WTC11 (cell line): ENCODE measurements around the gene GRM4. TPM values are rescaled to one million over a fixed set of nuclear protein-coding genes. Genes with fewer than 3 reads are reported as not detected.

ENCODE experiments used
- ATAC-seq: fragments of 200-7000 bp; cut with Tn5 transposase; 2 replicates; pipeline ENCODE4 v1.10.0; 2021; ENCODE audit warnings: mild to moderate bottlenecking, moderate library complexity
- CTCF ChIA-PET: fragments of 300-600 bp; sonication (Branson Sonifier 250); formaldehyde crosslinking; loops from one replicate; lab custom pipeline; 2021; ENCODE audit warnings: antibody characterized with exemption; lab: Charles Lee
- POLR2A ChIA-PET: fragments of 350-600 bp; sonication (Branson Sonifier 250); formaldehyde crosslinking; loops from one replicate; lab custom pipeline; 2021; ENCODE audit warnings: antibody characterized with exemption; lab: Charles Lee
- DNase-seq: peaks from one replicate; pipeline ENCODE4 v3.0.0; 2021; ENCODE audit warnings: low spot score
- H3K27ac Mint-ChIP-seq: 2 replicates; pipeline ENCODE4 v1.8.0; 2021; ENCODE audit warnings: mixed read lengths
- H3K27me3 Mint-ChIP-seq: 2 replicates; pipeline ENCODE4 v1.8.0; 2021; ENCODE audit warnings: low read depth, mild to moderate bottlenecking, moderate library complexity, mixed read lengths
- H3K36me3 Mint-ChIP-seq: 2 replicates; pipeline ENCODE4 v1.8.0; 2021; ENCODE audit warnings: mixed read lengths
- H3K4me1 Mint-ChIP-seq: 2 replicates; pipeline ENCODE4 v1.8.0; 2022; ENCODE audit warnings: mixed read lengths
- H3K4me3 Mint-ChIP-seq: 2 replicates; pipeline ENCODE4 v1.8.0; 2021; ENCODE audit warnings: mild to moderate bottlenecking, moderate library complexity, mixed read lengths
- H3K9me3 Mint-ChIP-seq: 2 replicates; pipeline ENCODE4 v1.8.0; 2021; ENCODE audit warnings: mixed read lengths
- CREB1 ChIP-seq: sonication (generic); formaldehyde crosslinking; IDR thresholded peaks from 2 replicates; pipeline ENCODE4 v1.8.0; 2023; ENCODE audit warnings: mild to moderate bottlenecking, missing genetic modification reagents
- CTCF ChIP-seq: fragments of 200-600 bp; IDR thresholded peaks from 2 replicates; pipeline ENCODE4 v1.8.0; 2022; ENCODE audit warnings: antibody characterized with exemption
- ESRRA ChIP-seq: sonication (generic); formaldehyde crosslinking; IDR thresholded peaks from 2 replicates; pipeline ENCODE4 v1.8.1; 2022; ENCODE audit warnings: mild to moderate bottlenecking, missing genetic modification reagents, borderline replicate concordance
- FOXJ3 ChIP-seq: sonication (generic); formaldehyde crosslinking; IDR thresholded peaks from 2 replicates; pipeline ENCODE4 v1.9.0; 2021; ENCODE audit warnings: missing genetic modification reagents, mild to moderate bottlenecking, borderline replicate concordance
- GRHL2 ChIP-seq: fragments of 250-450 bp; sonication (Bioruptor Pico); IDR thresholded peaks from 2 replicates; pipeline ENCODE4 v1.8.0; 2022; ENCODE audit warnings: mild to moderate bottlenecking, moderate library complexity; ENCODE audit not compliant: insufficient replicate concordance, severe bottlenecking
- HMGA2 ChIP-seq: fragments of 250-450 bp; sonication (Bioruptor Pico); IDR thresholded peaks from 2 replicates; pipeline ENCODE4 v1.4.0; 2021; ENCODE audit warnings: mild to moderate bottlenecking, moderate library complexity
- IRF2 ChIP-seq: sonication (generic); formaldehyde crosslinking; IDR thresholded peaks from 2 replicates; pipeline ENCODE4 v1.8.0; 2022; ENCODE audit warnings: low read depth, missing genetic modification reagents, borderline replicate concordance
- JAZF1 ChIP-seq: fragments of 250-450 bp; sonication (Bioruptor Pico); IDR thresholded peaks from 2 replicates; pipeline ENCODE4 v1.9.0; 2021; ENCODE audit warnings: moderate library complexity, mild to moderate bottlenecking, inconsistent platforms
- MLX ChIP-seq: sonication (generic); formaldehyde crosslinking; IDR thresholded peaks from 2 replicates; pipeline ENCODE4 v1.8.1; 2023; ENCODE audit warnings: mild to moderate bottlenecking, missing genetic modification reagents, moderate library complexity
- NR1H2 ChIP-seq: sonication (generic); formaldehyde crosslinking; IDR thresholded peaks from 2 replicates; pipeline ENCODE4 v1.9.0; 2021; ENCODE audit warnings: mild to moderate bottlenecking, moderate library complexity, missing genetic modification reagents
- PREB ChIP-seq: sonication (generic); formaldehyde crosslinking; IDR thresholded peaks from 2 replicates; pipeline ENCODE4 v1.8.1; 2022; ENCODE audit warnings: mild to moderate bottlenecking, missing genetic modification reagents, moderate library complexity, borderline replicate concordance
- RORB ChIP-seq: fragments of 250-450 bp; sonication (Bioruptor Pico); IDR thresholded peaks from 2 replicates; pipeline ENCODE4 v1.9.0; 2021; ENCODE audit warnings: mild to moderate bottlenecking
- TCF7 ChIP-seq: sonication (generic); formaldehyde crosslinking; IDR thresholded peaks from 2 replicates; pipeline ENCODE4 v1.8.0; 2022; ENCODE audit warnings: mild to moderate bottlenecking, low read depth, missing genetic modification reagents, moderate library complexity
- TEAD1 ChIP-seq: sonication (generic); formaldehyde crosslinking; IDR thresholded peaks from 2 replicates; pipeline ENCODE4 v1.8.0; 2022; ENCODE audit warnings: mild to moderate bottlenecking, missing genetic modification reagents
- TEAD4 ChIP-seq: sonication (generic); formaldehyde crosslinking; IDR thresholded peaks from 2 replicates; pipeline ENCODE4 v1.8.0; 2022; ENCODE audit warnings: mild to moderate bottlenecking, missing genetic modification reagents
- USF2 ChIP-seq: sonication (generic); formaldehyde crosslinking; IDR thresholded peaks from 2 replicates; pipeline ENCODE4 v1.8.1; 2023; ENCODE audit warnings: mild to moderate bottlenecking, missing genetic modification reagents, moderate library complexity
- ZBTB21 ChIP-seq: sonication (generic); formaldehyde crosslinking; IDR thresholded peaks from 2 replicates; pipeline ENCODE4 v1.8.1; 2023; ENCODE audit warnings: mild to moderate bottlenecking, missing genetic modification reagents, borderline replicate concordance
- ZNF232 ChIP-seq: sonication (generic); formaldehyde crosslinking; IDR thresholded peaks from 2 replicates; pipeline ENCODE4 v1.8.0; 2022; ENCODE audit warnings: mild to moderate bottlenecking, missing genetic modification reagents
- ZNF281 ChIP-seq: sonication (generic); formaldehyde crosslinking; IDR thresholded peaks from 2 replicates; pipeline ENCODE4 v1.8.0; 2023; ENCODE audit warnings: mild to moderate bottlenecking, missing genetic modification reagents
- ZSCAN18 ChIP-seq: fragments of 250-450 bp; sonication (Bioruptor Pico); IDR thresholded peaks from 2 replicates; pipeline ENCODE4 v2.1.2; 2022; ENCODE audit warnings: mild to moderate bottlenecking, moderate library complexity
- total RNA-seq: library from RNA; stranded (reverse); gene quantifications from 3 replicates; pipeline ENCODE4 v1.2.3, GENCODE V29; 2021
- TF ChIP-seq, protein P1 (sequence below): fragments of 250-450 bp; sonication (Bioruptor Pico); IDR thresholded peaks from 2 replicates; pipeline ENCODE4 v1.9.0; 2021; ENCODE audit warnings: moderate library complexity, mild to moderate bottlenecking, inconsistent platforms, borderline replicate concordance
- TF ChIP-seq, protein P2 (sequence below): sonication (generic); formaldehyde crosslinking; conservative IDR thresholded peaks from 2 replicates; pipeline ENCODE4 v1.8.1; 2023; ENCODE audit warnings: mild to moderate bottlenecking, low read depth, missing genetic modification reagents, moderate library complexity

The GRM4 gene
- total RNA-seq, 1 experiment from 2014 or later = 34.5 TPM

DNA sequence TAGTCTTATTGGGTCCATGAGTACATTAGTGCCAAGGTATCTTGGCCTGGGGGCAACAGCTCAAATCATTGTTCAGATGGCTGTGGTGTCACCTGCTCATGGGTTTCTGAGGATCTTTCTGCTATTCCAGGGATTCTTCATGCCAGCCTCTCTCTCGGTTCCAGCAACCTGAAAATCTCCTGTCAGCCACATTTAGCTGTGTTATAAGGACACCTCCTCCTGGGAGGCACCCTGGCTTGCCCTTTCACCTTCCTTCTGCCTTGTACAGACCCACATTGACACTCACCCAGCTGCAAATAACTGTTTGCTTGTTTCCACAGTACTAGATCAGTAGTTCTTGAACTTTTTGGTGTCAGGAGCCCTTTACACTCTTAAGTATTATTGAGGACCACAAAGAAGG, 159.9 kb downstream of the GRM4 start:
- Mint-ChIP-seq H3K4me3 (no peak overlapping the region), H3K27ac (no peak overlapping the region), H3K4me1 (peaks cover 20% of the 10 kb centered on the region), H3K9me3 (peaks cover 11% of the 10 kb centered on the region)
- ChIA-PET POLR2A (interaction anchor here (0.5 kb wide), 1 partner anchor 1851 kb away, joined by 7 read pairs; no protein-coding TSS in a partner anchor), CTCF (interaction anchor here (0.9 to 2.4 kb wide), 2 partner anchors 26 to 42 kb away, joined by 3 to 13 read pairs; no protein-coding TSS in a partner anchor)
- no peak for DNase-seq
- ATAC-seq = no peak
- no peak for TF ChIP-seq JAZF1 (CRISPR knock-in tag)
- no peak for TF ChIP-seq USF2 (CRISPR knock-in tag)
- no peak for TF ChIP-seq TCF7 (CRISPR knock-in tag)
- no peak for TF ChIP-seq RORB (CRISPR knock-in tag)
- TF ChIP-seq ZBTB21 = no peak
- TF ChIP-seq NR1H2 (CRISPR knock-in tag) = no peak
- TF ChIP-seq, all 79 proteins: peak for 0
- Mint-ChIP-seq H3K27me3 (peaks cover 30% of the 10 kb centered on the region), H3K36me3 (peaks cover 10% of the 10 kb centered on the region)

- H3K36me3 Mint-ChIP-seq = peaks cover 10% of the 10 kb centered on the region
- ATAC-seq (no peak), DNase-seq (no peak)
- H3K27me3 Mint-ChIP-seq = peaks cover 25% of the 10 kb centered on the region; the same call in 1 of the 2 replicates
- no peak overlapping the region for H3K4me3 Mint-ChIP-seq
- H3K27ac Mint-ChIP-seq = no peak overlapping the region
- peaks cover 11% of the 10 kb centered on the region for H3K9me3 Mint-ChIP-seq
- CTCF ChIA-PET = interaction anchor here (0.6 to 2.4 kb wide), 3 partner anchors 25 to 318 kb away, joined by 3 to 13 read pairs (median 3); no protein-coding TSS in a partner anchor
- POLR2A ChIA-PET = no interaction called here
- peaks cover 20% of the 10 kb centered on the region for H3K4me1 Mint-ChIP-seq
- TF ChIP-seq HMGA2 (CRISPR knock-in tag) = no peak
- TF ChIP-seq ESRRA = no peak
- TF ChIP-seq TEAD4 (CRISPR knock-in tag) = no peak
- no peak for TF ChIP-seq PREB (CRISPR knock-in tag)
- no peak for TF ChIP-seq CREB1 (CRISPR knock-in tag)
- TF ChIP-seq, protein P1, sequence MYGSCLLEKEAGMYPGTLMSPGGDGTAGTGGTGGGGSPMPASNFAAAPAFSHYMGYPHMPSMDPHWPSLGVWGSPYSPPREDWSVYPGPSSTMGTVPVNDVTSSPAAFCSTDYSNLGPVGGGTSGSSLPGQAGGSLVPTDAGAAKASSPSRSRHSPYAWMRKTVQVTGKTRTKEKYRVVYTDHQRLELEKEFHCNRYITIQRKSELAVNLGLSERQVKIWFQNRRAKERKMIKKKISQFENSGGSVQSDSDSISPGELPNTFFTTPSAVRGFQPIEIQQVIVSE = no peak
- TF ChIP-seq, protein P2, sequence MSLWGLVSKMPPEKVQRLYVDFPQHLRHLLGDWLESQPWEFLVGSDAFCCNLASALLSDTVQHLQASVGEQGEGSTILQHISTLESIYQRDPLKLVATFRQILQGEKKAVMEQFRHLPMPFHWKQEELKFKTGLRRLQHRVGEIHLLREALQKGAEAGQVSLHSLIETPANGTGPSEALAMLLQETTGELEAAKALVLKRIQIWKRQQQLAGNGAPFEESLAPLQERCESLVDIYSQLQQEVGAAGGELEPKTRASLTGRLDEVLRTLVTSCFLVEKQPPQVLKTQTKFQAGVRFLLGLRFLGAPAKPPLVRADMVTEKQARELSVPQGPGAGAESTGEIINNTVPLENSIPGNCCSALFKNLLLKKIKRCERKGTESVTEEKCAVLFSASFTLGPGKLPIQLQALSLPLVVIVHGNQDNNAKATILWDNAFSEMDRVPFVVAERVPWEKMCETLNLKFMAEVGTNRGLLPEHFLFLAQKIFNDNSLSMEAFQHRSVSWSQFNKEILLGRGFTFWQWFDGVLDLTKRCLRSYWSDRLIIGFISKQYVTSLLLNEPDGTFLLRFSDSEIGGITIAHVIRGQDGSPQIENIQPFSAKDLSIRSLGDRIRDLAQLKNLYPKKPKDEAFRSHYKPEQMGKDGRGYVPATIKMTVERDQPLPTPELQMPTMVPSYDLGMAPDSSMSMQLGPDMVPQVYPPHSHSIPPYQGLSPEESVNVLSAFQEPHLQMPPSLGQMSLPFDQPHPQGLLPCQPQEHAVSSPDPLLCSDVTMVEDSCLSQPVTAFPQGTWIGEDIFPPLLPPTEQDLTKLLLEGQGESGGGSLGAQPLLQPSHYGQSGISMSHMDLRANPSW = no peak
- TF ChIP-seq ZNF232 (CRISPR knock-in tag) = no peak
- no peak for TF ChIP-seq ZSCAN18 (CRISPR knock-in tag)
- TF ChIP-seq CTCF = no peak
- no peak for TF ChIP-seq IRF2 (CRISPR knock-in tag)
- TF ChIP-seq ZNF281 = no peak
- no peak for TF ChIP-seq GRHL2 (CRISPR knock-in tag)
- TF ChIP-seq TEAD1 (CRISPR knock-in tag) = no peak
- TF ChIP-seq FOXJ3 (CRISPR knock-in tag) = no peak
- TF ChIP-seq MLX (CRISPR knock-in tag) = no peak
Observed at GRCh38 chr6:33985313-33985751, 160.6 kb downstream of the GRM4 start.
